Tibial nerve (tissue), 4 donors: Measurements from ENCODE around the gene SDR39U1.

Experiments
- EP300 ChIP-seq, 2 donors: sonication (generic); formaldehyde crosslinking; IDR thresholded peaks; one replicate each; pipeline ENCODE4 v1.6.1; 2017; ENCODE audit warnings: antibody characterized with exemption in 2 of 2, mild to moderate bottlenecking in 1 of 2
- POLR2A ChIP-seq, 2 donors: fragments of 450-650 bp; IDR thresholded peaks; one replicate each; pipeline ENCODE4 v1.6.1; 2017; ENCODE audit warnings: antibody characterized with exemption in 2 of 2, mild to moderate bottlenecking in 2 of 2, moderate library complexity in 2 of 2
- TF ChIP-seq, protein P1 (sequence below), 5 experiments: fragments of 200-600 bp in 3 of 5; fragments of 450-650 bp in 2 of 5; sonication (generic) in 3 of 5; IDR thresholded peaks; one replicate each; pipeline ENCODE4 v1.5.1; 2016 to 2019; ENCODE audit warnings: antibody characterized with exemption in 5 of 5, mild to moderate bottlenecking in 3 of 5, moderate library complexity in 2 of 5

GRCh38 chr14:24465805-24466204 lies 23.2 kb upstream of the SDR39U1 start:
- TF ChIP-seq, protein P1, sequence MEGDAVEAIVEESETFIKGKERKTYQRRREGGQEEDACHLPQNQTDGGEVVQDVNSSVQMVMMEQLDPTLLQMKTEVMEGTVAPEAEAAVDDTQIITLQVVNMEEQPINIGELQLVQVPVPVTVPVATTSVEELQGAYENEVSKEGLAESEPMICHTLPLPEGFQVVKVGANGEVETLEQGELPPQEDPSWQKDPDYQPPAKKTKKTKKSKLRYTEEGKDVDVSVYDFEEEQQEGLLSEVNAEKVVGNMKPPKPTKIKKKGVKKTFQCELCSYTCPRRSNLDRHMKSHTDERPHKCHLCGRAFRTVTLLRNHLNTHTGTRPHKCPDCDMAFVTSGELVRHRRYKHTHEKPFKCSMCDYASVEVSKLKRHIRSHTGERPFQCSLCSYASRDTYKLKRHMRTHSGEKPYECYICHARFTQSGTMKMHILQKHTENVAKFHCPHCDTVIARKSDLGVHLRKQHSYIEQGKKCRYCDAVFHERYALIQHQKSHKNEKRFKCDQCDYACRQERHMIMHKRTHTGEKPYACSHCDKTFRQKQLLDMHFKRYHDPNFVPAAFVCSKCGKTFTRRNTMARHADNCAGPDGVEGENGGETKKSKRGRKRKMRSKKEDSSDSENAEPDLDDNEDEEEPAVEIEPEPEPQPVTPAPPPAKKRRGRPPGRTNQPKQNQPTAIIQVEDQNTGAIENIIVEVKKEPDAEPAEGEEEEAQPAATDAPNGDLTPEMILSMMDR (IDR thresholded peaks at IDR 0.05) = no peak
- no peak for TF ChIP-seq EP300 (IDR thresholded peaks at IDR 0.05)
- no peak for TF ChIP-seq POLR2A (IDR thresholded peaks at IDR 0.05)
